ENCODE data around the gene FARP2. TPM values are rescaled to one million over a fixed set of nuclear protein-coding genes. Genes with fewer than 3 reads are reported as not detected.
"Not testable (repeated sequence)": the region's sequence is repeated elsewhere in the genome, so short reads cannot be mapped to it uniquely, and the experiment has no call there.

Gene FARP2
- total RNA-seq, 5 donors from 2014 or later (not counting 1 experiment from before 2014, with no cell fraction given) = 15.8 to 27.5 (median 18.5) TPM

DNA sequence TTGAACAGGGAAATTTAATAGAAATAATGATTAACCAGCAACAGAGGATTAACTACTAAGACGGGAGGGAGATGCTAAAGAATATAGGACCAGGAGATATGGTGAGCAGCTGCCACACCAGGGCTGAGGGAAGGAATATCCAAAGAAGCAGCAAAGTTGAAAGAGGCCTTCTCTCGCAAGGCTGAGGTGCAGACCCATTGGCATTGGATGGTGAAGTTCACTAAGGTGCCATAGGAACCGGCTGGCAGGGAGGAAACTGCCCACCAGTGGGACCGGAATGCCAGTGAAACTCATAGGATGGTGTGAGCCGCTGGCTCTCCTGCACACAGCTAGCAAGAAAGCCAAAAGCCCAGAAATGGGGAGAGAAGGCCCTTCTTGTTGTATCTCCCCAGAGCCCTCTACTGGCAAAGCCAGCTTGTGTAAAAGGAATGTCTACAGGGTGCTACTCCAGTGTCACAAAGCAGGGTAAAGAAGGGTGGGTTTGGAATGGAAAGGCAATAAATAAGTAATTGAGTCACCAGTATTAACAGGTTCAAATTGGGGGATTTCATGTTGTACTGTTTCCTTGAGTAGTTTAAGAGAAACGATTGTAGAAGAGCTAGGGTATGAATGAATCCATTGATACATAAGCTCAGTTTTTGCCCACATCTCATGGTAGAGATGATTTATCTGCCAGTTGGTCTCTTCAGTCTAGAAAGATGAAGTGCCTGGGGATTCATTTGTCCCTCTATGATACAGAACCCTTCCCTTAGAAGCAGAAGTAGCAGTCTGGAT, 36.0 kb downstream of the FARP2 start:
- Mint-ChIP-seq H3K27me3 (no peaks in the 10 kb centered on the region), H3K4me3 (no peak overlapping the region), H3K9me3 (no peaks in the 10 kb centered on the region), H3K36me3 (peaks cover 18% of the 10 kb centered on the region), H3K27ac (no peak overlapping the region), H3K4me1 (peaks cover 0 to 4% (median 0%) of the 10 kb centered on the region in 3 donors)
- ChIA-PET POLR2A (interaction anchor here in 1 of 2 donors (0.6 kb wide), 1 partner anchor 14 kb away, joined by 3 read pairs; no protein-coding TSS in a partner anchor), CTCF (interaction anchor here in 1 of 2 donors (0.6 kb wide), 2 partner anchors 93 to 568 kb away, joined by 4 to 7 read pairs; no protein-coding TSS in a partner anchor)
- no peak overlapping the region for H3K4me3 ChIP-seq (ENCODE audit: control insufficient read depth in 1 of 2, extremely low read depth in 1 of 2, low read length in 1 of 2)
- WGBS (ENCODE audit: insufficient coverage) = 93% methylated on average over 5 of the region's 6 CpGs
- ATAC-seq (replicated peaks in 1 of 4) = peak in 1 of 4 experiments; percentile 30
- peaks cover 0 to 3% of the 10 kb centered on the region in 2 donors for H3K36me3 ChIP-seq (ENCODE audit: control insufficient read depth in 2 of 2, extremely low read depth in 1 of 2, insufficient read depth in 1 of 2, low read length in 1 of 2)
- H3K4me1 ChIP-seq (ENCODE audit: control insufficient read depth in 1 of 2, extremely low read depth in 1 of 2, insufficient read depth in 2 of 2, low read length in 2 of 2) = no peaks in the 10 kb centered on the region
- no peaks in the 10 kb centered on the region for H3K27me3 ChIP-seq (replicated peaks in 1 of 2; ENCODE audit: control insufficient read depth in 2 of 2, extremely low read depth in 1 of 2, insufficient read depth in 2 of 2, low read length in 1 of 2)
- peak in 9 of 35 experiments; percentile 2 to 32 (median 6) for DNase-seq
- H3K27ac ChIP-seq (ENCODE audit: low read length) = no peak overlapping the region
- no peaks in the 10 kb centered on the region for H3K9me3 ChIP-seq

DNA sequence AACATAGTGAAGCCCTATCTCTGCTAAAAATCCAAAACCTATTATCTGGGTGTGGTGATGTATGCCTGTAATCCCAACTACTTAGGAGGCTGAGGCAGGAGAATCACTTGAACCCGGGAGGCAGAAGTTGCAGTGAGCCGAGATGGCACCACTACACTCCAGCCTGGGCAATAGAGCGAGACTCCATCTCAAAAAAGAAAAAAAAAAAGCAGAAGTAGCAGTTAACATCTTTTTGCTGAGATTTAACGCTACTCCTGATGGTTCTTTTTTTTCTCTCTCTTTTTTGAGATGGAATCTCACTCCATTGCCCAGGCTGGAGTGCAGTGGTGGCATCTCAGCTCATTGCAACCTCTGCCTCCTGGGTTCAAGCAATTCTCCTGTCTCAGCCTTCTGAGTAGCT, 36.7 kb downstream of the FARP2 start:
- POLR2A ChIA-PET; H3K36me3 ChIP-seq (ENCODE audit: control insufficient read depth in 2 of 2, extremely low read depth in 1 of 2, insufficient read depth in 1 of 2, low read length in 1 of 2); H3K27ac ChIP-seq (ENCODE audit: low read length); H3K4me3 ChIP-seq (ENCODE audit: control insufficient read depth in 1 of 2, extremely low read depth in 1 of 2, low read length in 1 of 2); H3K4me1 Mint-ChIP-seq; H3K27me3 Mint-ChIP-seq; H3K27ac Mint-ChIP-seq; H3K4me3 Mint-ChIP-seq; H3K9me3 ChIP-seq; H3K4me1 ChIP-seq (ENCODE audit: control insufficient read depth in 1 of 2, extremely low read depth in 1 of 2, insufficient read depth in 2 of 2, low read length in 2 of 2); CTCF ChIA-PET; H3K9me3 Mint-ChIP-seq; H3K27me3 ChIP-seq (replicated peaks in 1 of 2; ENCODE audit: control insufficient read depth in 2 of 2, extremely low read depth in 1 of 2, insufficient read depth in 2 of 2, low read length in 1 of 2); DNase-seq; ATAC-seq (replicated peaks in 1 of 4): not testable (repeated sequence)
- WGBS (ENCODE audit: insufficient coverage) = 100% methylated on average over 2 of the region's 4 CpGs
- H3K36me3 Mint-ChIP-seq = peaks cover 19% of the 10 kb centered on the region

DNA sequence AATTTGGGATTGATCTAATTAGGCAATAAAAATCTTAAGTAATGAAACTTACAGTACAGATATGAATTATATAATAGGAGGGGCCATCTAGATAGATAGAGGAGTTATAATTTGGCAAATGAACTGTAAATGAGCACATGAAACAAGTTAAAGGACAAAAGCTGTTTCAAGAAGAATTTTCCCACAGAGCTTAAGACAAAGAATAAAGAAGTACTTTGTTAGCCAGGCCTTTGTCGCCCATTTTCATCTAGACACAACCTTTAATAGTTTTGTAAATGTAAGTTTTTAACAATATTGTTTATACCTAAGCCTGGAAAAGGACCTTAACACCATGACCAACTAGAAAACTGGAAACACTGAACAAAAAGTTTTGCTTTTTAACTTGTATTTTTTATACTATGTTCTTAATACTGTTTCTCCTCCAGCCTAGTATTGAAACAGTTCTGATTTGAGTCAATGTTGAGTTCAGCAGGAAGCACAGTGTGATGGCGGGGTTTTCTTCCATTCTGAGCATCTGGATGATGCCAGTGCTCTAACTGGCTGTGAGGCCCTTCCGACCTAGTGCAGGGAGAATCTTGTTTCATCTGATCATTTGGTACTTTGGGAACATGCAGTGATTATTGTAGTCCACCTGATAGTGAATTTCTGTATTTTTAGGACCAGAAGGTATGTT, 37.6 kb downstream of the FARP2 start:
- Histone ChIP-seq H3K27ac (ENCODE audit: low read length) (no peak overlapping the region), H3K4me1 (ENCODE audit: control insufficient read depth in 1 of 2, extremely low read depth in 1 of 2, insufficient read depth in 2 of 2, low read length in 2 of 2) (no peaks in the 10 kb centered on the region), H3K4me3 (ENCODE audit: control insufficient read depth in 1 of 2, extremely low read depth in 1 of 2, low read length in 1 of 2) (no peak overlapping the region), H3K36me3 (ENCODE audit: control insufficient read depth in 2 of 2, extremely low read depth in 1 of 2, insufficient read depth in 1 of 2, low read length in 1 of 2) (peaks cover 0 to 3% of the 10 kb centered on the region in 2 donors), H3K27me3 (replicated peaks in 1 of 2; ENCODE audit: control insufficient read depth in 2 of 2, extremely low read depth in 1 of 2, insufficient read depth in 2 of 2, low read length in 1 of 2) (no peaks in the 10 kb centered on the region), H3K9me3 (no peaks in the 10 kb centered on the region)
- ChIA-PET CTCF (no interaction called here), POLR2A (no interaction called here)
- WGBS (ENCODE audit: insufficient coverage) = 77% methylated on average over 2 of the region's 3 CpGs
- no peak for ATAC-seq (replicated peaks in 1 of 4)
- H3K4me1 Mint-ChIP-seq = peaks cover 0 to 4% (median 0%) of the 10 kb centered on the region in 3 donors
- H3K27ac Mint-ChIP-seq = no peak overlapping the region
- no peaks in the 10 kb centered on the region for H3K9me3 Mint-ChIP-seq
- no peak overlapping the region for H3K4me3 Mint-ChIP-seq
- H3K27me3 Mint-ChIP-seq = no peaks in the 10 kb centered on the region
- DNase-seq = no peak
- H3K36me3 Mint-ChIP-seq = peaks cover 16% of the 10 kb centered on the region

DNA sequence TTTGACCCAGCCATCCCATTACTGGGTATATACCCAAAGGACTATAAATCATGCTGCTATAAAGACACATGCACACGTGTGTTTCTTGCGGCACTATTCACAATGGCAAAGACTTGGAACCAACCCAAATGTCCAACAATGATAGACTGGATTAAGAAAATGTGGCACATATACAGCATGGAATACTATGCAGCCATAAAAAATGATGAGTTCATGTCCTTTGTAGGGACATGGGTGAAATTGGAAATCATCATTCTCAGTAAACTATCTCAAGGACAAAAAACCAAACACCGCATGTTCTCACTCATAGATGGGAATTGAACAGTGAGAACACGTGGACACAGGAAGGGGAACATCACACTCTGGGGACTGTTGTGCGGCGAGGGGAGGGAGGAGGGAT, 40.7 kb downstream of the FARP2 start:
- H3K9me3 Mint-ChIP-seq; H3K27ac Mint-ChIP-seq; H3K27me3 Mint-ChIP-seq; POLR2A ChIA-PET; H3K4me1 ChIP-seq (ENCODE audit: control insufficient read depth in 1 of 2, extremely low read depth in 1 of 2, insufficient read depth in 2 of 2, low read length in 2 of 2); H3K36me3 ChIP-seq (ENCODE audit: control insufficient read depth in 2 of 2, extremely low read depth in 1 of 2, insufficient read depth in 1 of 2, low read length in 1 of 2); H3K9me3 ChIP-seq; H3K27me3 ChIP-seq (replicated peaks in 1 of 2; ENCODE audit: control insufficient read depth in 2 of 2, extremely low read depth in 1 of 2, insufficient read depth in 2 of 2, low read length in 1 of 2); DNase-seq; CTCF ChIA-PET; H3K4me3 ChIP-seq (ENCODE audit: control insufficient read depth in 1 of 2, extremely low read depth in 1 of 2, low read length in 1 of 2); H3K27ac ChIP-seq (ENCODE audit: low read length); H3K4me1 Mint-ChIP-seq; H3K4me3 Mint-ChIP-seq; ATAC-seq (replicated peaks in 1 of 4): not testable (repeated sequence)
- WGBS (ENCODE audit: insufficient coverage) = no CpG with 5 or more reads among the region's 6 CpGs
- H3K36me3 Mint-ChIP-seq = peaks cover 11% of the 10 kb centered on the region

DNA sequence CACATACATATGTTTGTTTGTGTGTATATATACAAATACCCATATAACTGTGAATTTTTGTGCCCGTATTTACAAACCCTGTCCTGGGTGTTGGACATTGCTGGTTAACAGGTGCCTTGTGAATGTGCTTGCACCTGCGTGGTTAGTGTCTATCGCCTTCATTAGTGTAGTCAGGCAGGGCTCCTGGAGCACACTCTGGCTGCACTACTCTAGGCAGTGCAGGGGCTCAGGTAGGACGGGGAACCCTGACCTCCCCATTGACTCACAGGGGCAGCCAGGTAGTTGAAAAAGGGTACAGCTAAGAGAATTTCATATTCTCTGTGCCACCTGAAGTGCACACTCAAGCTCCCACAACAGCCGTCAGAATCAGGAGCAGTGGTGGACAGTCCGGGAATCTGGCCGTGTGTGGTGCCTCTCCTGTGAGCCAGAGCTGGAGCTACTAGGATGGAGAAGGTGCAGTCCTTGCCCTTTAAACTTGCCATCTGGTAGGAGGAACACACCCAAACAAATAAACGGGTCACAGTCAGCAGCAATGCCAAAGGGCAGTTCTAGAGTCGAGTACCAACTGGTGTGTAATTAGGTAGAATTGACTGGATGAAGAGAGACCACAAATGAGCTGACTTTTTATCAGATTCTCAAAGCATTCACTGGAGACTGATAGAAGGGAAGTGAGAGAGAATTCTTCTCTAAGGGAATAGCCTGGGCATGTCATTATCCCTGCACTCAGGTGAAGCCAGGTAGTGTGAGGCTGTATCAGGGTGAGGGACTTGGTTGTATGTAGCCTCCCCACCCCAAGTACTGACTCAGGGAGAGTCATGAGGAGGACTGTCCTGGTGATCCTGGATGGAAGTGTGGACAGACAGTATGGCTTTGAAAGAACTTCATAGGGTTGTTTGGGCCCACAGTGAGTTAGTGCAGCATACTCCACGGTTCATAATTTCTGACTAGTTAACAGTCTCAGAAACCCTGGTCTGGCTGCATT, 44.1 kb downstream of the FARP2 start:
- ChIA-PET CTCF (no interaction called here), POLR2A (no interaction called here)
- no peaks in the 10 kb centered on the region for H3K9me3 ChIP-seq

DNA sequence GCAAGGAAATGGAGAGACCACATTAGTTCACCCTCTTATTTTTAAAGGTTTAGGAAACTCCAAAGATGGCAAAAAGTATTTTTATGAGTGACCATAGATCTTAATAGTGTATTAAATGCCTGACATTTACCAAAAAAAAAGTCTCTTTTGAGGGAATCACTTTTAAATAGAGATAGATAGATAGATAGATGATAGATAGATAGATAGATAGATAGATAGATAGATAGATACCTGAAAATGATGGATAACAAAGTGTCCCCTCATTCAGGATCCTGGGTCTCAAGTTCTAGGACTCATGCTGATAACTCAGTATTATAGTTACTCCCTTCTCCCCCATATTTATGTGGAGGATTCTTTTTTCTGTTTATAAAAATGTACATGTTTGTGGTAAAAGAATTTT, 52.8 kb downstream of the FARP2 start:
- Histone ChIP-seq H3K36me3 (ENCODE audit: control insufficient read depth in 2 of 2, extremely low read depth in 1 of 2, insufficient read depth in 1 of 2, low read length in 1 of 2) (peaks cover 2 to 24% of the 10 kb centered on the region in 2 donors), H3K9me3 (no peaks in the 10 kb centered on the region), H3K4me1 (ENCODE audit: control insufficient read depth in 1 of 2, extremely low read depth in 1 of 2, insufficient read depth in 2 of 2, low read length in 2 of 2) (no peaks in the 10 kb centered on the region), H3K4me3 (ENCODE audit: control insufficient read depth in 1 of 2, extremely low read depth in 1 of 2, low read length in 1 of 2) (no peak overlapping the region), H3K27ac (ENCODE audit: low read length) (no peak overlapping the region), H3K27me3 (replicated peaks in 1 of 2; ENCODE audit: control insufficient read depth in 2 of 2, extremely low read depth in 1 of 2, insufficient read depth in 2 of 2, low read length in 1 of 2) (no peaks in the 10 kb centered on the region)
- ATAC-seq (replicated peaks in 1 of 4) = no peak
- no peak for DNase-seq
- POLR2A ChIA-PET = no interaction called here
- Mint-ChIP-seq H3K4me3 (no peak overlapping the region), H3K4me1 (no peaks in the 10 kb centered on the region), H3K27ac (no peak overlapping the region), H3K36me3 (peaks cover 31% of the 10 kb centered on the region), H3K9me3 (no peaks in the 10 kb centered on the region), H3K27me3 (no peaks in the 10 kb centered on the region)
- CTCF ChIA-PET = no interaction called here

More for the DNA sequence above, 44.1 kb downstream of the FARP2 start:
- DNase-seq (no peak), ATAC-seq (replicated peaks in 1 of 4) (no peak)
- Mint-ChIP-seq H3K4me3 (no peak overlapping the region), H3K4me1 (no peaks in the 10 kb centered on the region), H3K36me3 (peaks cover 16% of the 10 kb centered on the region), H3K27ac (no peak overlapping the region), H3K27me3 (no peaks in the 10 kb centered on the region), H3K9me3 (no peaks in the 10 kb centered on the region)
- no peaks in the 10 kb centered on the region for H3K27me3 ChIP-seq (replicated peaks in 1 of 2; ENCODE audit: control insufficient read depth in 2 of 2, extremely low read depth in 1 of 2, insufficient read depth in 2 of 2, low read length in 1 of 2)
- no peaks in the 10 kb centered on the region for H3K4me1 ChIP-seq (ENCODE audit: control insufficient read depth in 1 of 2, extremely low read depth in 1 of 2, insufficient read depth in 2 of 2, low read length in 2 of 2)
- no peak overlapping the region for H3K4me3 ChIP-seq (ENCODE audit: control insufficient read depth in 1 of 2, extremely low read depth in 1 of 2, low read length in 1 of 2)
- H3K36me3 ChIP-seq (ENCODE audit: control insufficient read depth in 2 of 2, extremely low read depth in 1 of 2, insufficient read depth in 1 of 2, low read length in 1 of 2) = no peaks in the 10 kb centered on the region
- H3K27ac ChIP-seq (ENCODE audit: low read length) = no peak overlapping the region
- 91% methylated on average over 4 of the region's 10 CpGs for WGBS (ENCODE audit: insufficient coverage)

Measured in T-cell (primary cell).